HG03457 (cell line): Measurements from ENCODE around the gene HECA.

ENCODE experiments used
- ATAC-seq: cut with Tn5 transposase; IDR thresholded peaks from one replicate; pipeline ENCODE4 v1.9.1; 2021; ENCODE audit warnings: moderate number of reproducible peaks; ENCODE audit not compliant: unreplicated experiment

Gene HECA

GRCh38 chr6:139159016-139159415 is 24.1 kb downstream of the HECA start:
- ATAC-seq = no peak

- ATAC-seq = peak; percentile 17
Observed at GRCh38 chr6:139161169-139161568, 26.3 kb downstream of the HECA start.

- peak; percentile 99 for ATAC-seq
Observed at GRCh38 chr6:139161817-139162284, 27.0 kb downstream of the HECA start.

GRCh38 chr6:139164001-139164400 is 29.1 kb downstream of the HECA start:
- ATAC-seq = no peak

- no peak for ATAC-seq
Observed at GRCh38 chr6:139165324-139165723, 30.4 kb downstream of the HECA start.

- no peak for ATAC-seq
Observed at GRCh38 chr6:139166238-139166955, 31.5 kb downstream of the HECA start.

GRCh38 chr6:139166956-139167313 is 32.1 kb downstream of the HECA start:
- ATAC-seq = no peak

- ATAC-seq = no peak
Observed at GRCh38 chr6:139172151-139172550, 37.3 kb downstream of the HECA start.

GRCh38 chr6:139172567-139172966 is 37.7 kb downstream of the HECA start:
- no peak for ATAC-seq

- no peak for ATAC-seq
Observed at GRCh38 chr6:139173172-139173571, 38.3 kb downstream of the HECA start.

GRCh38 chr6:139173822-139174221 is 38.9 kb downstream of the HECA start:
- ATAC-seq = no peak

- no peak for ATAC-seq
Observed at GRCh38 chr6:139174961-139175360, 40.1 kb downstream of the HECA start.

- no peak for ATAC-seq
Observed at GRCh38 chr6:139175389-139175948, 40.6 kb downstream of the HECA start.

- ATAC-seq = no peak
Observed at GRCh38 chr6:139181236-139181635, 46.4 kb downstream of the HECA start.

GRCh38 chr6:139184047-139184446 is 49.2 kb downstream of the HECA start:
- no peak for ATAC-seq

- no peak for ATAC-seq
Observed at GRCh38 chr6:139184459-139184858, 49.6 kb downstream of the HECA start.

- no peak for ATAC-seq
Observed at GRCh38 chr6:139186242-139186641, 51.4 kb downstream of the HECA start.

- no peak for ATAC-seq
Observed at GRCh38 chr6:139186692-139187091, 51.8 kb downstream of the HECA start.

- no peak for ATAC-seq
Observed at GRCh38 chr6:139187489-139187888, 52.6 kb downstream of the HECA start.

GRCh38 chr6:139189665-139190064 is 54.8 kb downstream of the HECA start:
- ATAC-seq = no peak

GRCh38 chr6:139194740-139195139 is 59.9 kb downstream of the HECA start:
- no peak for ATAC-seq

GRCh38 chr6:139198529-139199288 is 63.8 kb downstream of the HECA start:
- ATAC-seq = no peak
